GM12878 (cell line): Measurements from ENCODE around the gene DNAH11. TPM values are rescaled to one million over a fixed set of nuclear protein-coding genes. Genes with fewer than 3 reads are reported as not detected.
A peak's percentile ranks its signal among the peaks of the same experiment; 100 is the strongest.

Experiments
- ASH2L ChIP-seq: fragments of 300-600, 200-600 bp; sonication (generic); IDR thresholded peaks from 2 replicates; pipeline ENCODE4 v1.6.1; 2017; ENCODE audit warnings: low read depth, mild to moderate bottlenecking, borderline replicate concordance
- BACH1 ChIP-seq: fragments of 450-650 bp; IDR thresholded peaks from 2 replicates; pipeline ENCODE4 v1.6.1; 2017; ENCODE audit warnings: mild to moderate bottlenecking, borderline replicate concordance
- BMI1 ChIP-seq: fragments of 450-650 bp; IDR thresholded peaks from 2 replicates; pipeline ENCODE4 v1.6.1; 2016; ENCODE audit warnings: mild to moderate bottlenecking, moderate library complexity, borderline replicate concordance
- ELK1 ChIP-seq: IDR thresholded peaks from 2 replicates; pipeline ENCODE4 v1.6.1; 2012; ENCODE audit warnings: low read depth, low read length, improper control_type of control experiment
- FOXK2 ChIP-seq: fragments of 450-650 bp; IDR thresholded peaks from 2 replicates; pipeline ENCODE4 v1.6.1; 2017; ENCODE audit warnings: mild to moderate bottlenecking, moderate library complexity
- HCFC1 ChIP-seq: fragments of 150-350 bp; IDR thresholded peaks from 2 replicates; pipeline ENCODE4 v1.6.1; 2014; ENCODE audit warnings: low read length
- HDGF ChIP-seq: fragments of 450-650 bp; IDR thresholded peaks from 2 replicates; pipeline ENCODE4 v1.6.1; 2016; ENCODE audit warnings: antibody characterized with exemption
- JUNB ChIP-seq: IDR thresholded peaks from 2 replicates; pipeline ENCODE4 v1.6.1; 2016; ENCODE audit warnings: antibody characterized with exemption, mild to moderate bottlenecking
- MXI1 ChIP-seq: fragments of 150-350 bp; IDR thresholded peaks from 2 replicates; pipeline ENCODE4 v1.6.1; 2011; ENCODE audit warnings: low read depth, mild to moderate bottlenecking, inconsistent platforms, low read length, improper control_type of control experiment
- NKRF ChIP-seq: fragments of 450-650 bp; conservative IDR thresholded peaks from 2 replicates; pipeline ENCODE4 v1.6.1; 2017; ENCODE audit warnings: mild to moderate bottlenecking, moderate library complexity
- RB1 ChIP-seq: fragments of 450-650 bp; formaldehyde crosslinking; IDR thresholded peaks from 2 replicates; pipeline ENCODE4 v1.6.1; 2017; ENCODE audit warnings: mild to moderate bottlenecking, borderline replicate concordance
- RBBP5 ChIP-seq: fragments of 200-600 bp; sonication (generic); conservative IDR thresholded peaks from 2 replicates; pipeline ENCODE4 v1.6.1; 2016
- RUNX3 ChIP-seq: IDR thresholded peaks from 2 replicates; pipeline ENCODE4 v1.6.1; 2012; ENCODE audit warnings: low read length, inconsistent platforms
- SKIL ChIP-seq: fragments of 450-650 bp; IDR thresholded peaks from 2 replicates; pipeline ENCODE4 v1.6.1; 2017; ENCODE audit warnings: mild to moderate bottlenecking, low read depth, inconsistent platforms; ENCODE audit not compliant: poor library complexity, severe bottlenecking
- SRF ChIP-seq, 2 experiments: IDR thresholded peaks; 2 replicates each; pipeline ENCODE4 v1.6.1; 2011; ENCODE audit warnings: low read depth in 2 of 2, low read length in 2 of 2, mild to moderate bottlenecking in 1 of 2, moderate library complexity in 1 of 2
- TAF1 ChIP-seq: IDR thresholded peaks from 2 replicates; pipeline ENCODE4 v1.6.1; 2011; ENCODE audit warnings: mild to moderate bottlenecking, low read depth, low read length, borderline replicate concordance
- TARDBP ChIP-seq: IDR thresholded peaks from 2 replicates; pipeline ENCODE4 v1.6.1; 2016; ENCODE audit warnings: borderline replicate concordance
- ZNF687 ChIP-seq: fragments of 450-650 bp; IDR thresholded peaks from 2 replicates; pipeline ENCODE4 v1.6.1; 2017; ENCODE audit warnings: mild to moderate bottlenecking, moderate library complexity
- polyA plus RNA-seq, 11 experiments: library from polyadenylated mRNA; depleted of rRNA in 4 of 11; unstranded in 6 of 11; stranded (reverse) in 5 of 11; fragments of >200 nt; fragmentation: Nextera tagmentation in 4 of 11; fragmentation: Illumina TruSeq in 1 of 11; extraction: Ambion mirVana in 4 of 11; extraction: Trizol in 1 of 11; gene quantifications; 1 replicate in 1 of 11; 2 replicates in 10 of 11; pipeline versions ENCODE4 v1.2.1 to v1.2.3, GENCODE V29; 2011 to 2016; ENCODE audit warnings: inconsistent platforms in 2 of 11, missing spikeins in 2 of 11, low read depth in 1 of 11
- total RNA-seq, 4 experiments: library from RNA; depleted of rRNA in 3 of 4; stranded (reverse); fragments of >200 nt in 3 of 4; fragmentation: Illumina TruSeq in 1 of 4; extraction: Trizol in 1 of 4; gene quantifications; 2 replicates each; pipeline versions ENCODE4 v1.2.1 to v1.2.3, GENCODE V29; 2013 to 2021

DNAH11 gene
- total and polyA plus RNA-seq, 10 of the 15 experiments (the other 5 are each of a cell fraction or from before 2014, with no cell fraction given): 0.03 to 0.56 (median 0.10) TPM

GRCh38 chr7:21945454-21946221 is 402.8 kb downstream of the DNAH11 start, which contains the start of gene CDCA7L (continued):
- TF ChIP-seq NKRF: peak; percentile 76; the same call in 1 of the 2 replicates
- peak; percentile 100 for TF ChIP-seq FOXK2
- TF ChIP-seq SKIL: peak; percentile 91
- TF ChIP-seq ASH2L: peak; percentile 53; the same call in 1 of the 2 replicates
- TF ChIP-seq ZNF687: peak; percentile 59
- no peak for TF ChIP-seq HDGF
- TF ChIP-seq SRF (IDR thresholded peaks at IDR 0.05; ENCODE audit: low read depth in 2 of 2, low read length in 2 of 2): no peak
- peak; percentile 100 for TF ChIP-seq RB1
- TF ChIP-seq MXI1: peak; percentile 69; the same call in 1 of the 2 replicates
- no peak for TF ChIP-seq RUNX3
- TF ChIP-seq JUNB: no peak
- peak; percentile 64; the same call in 1 of the 2 replicates for TF ChIP-seq TAF1
- no peak for TF ChIP-seq BMI1
- peak; percentile 43; the same call in 1 of the 2 replicates for TF ChIP-seq BACH1
- no peak for TF ChIP-seq RBBP5
- peak; percentile 29; the same call in 1 of the 2 replicates for TF ChIP-seq HCFC1
- TF ChIP-seq ELK1: peak; percentile 44; the same call in 1 of the 2 replicates
- 0 out of 2 replicates have a peak, but pooled peaks have one; percentile 26 for TF ChIP-seq TARDBP
